Chondrocyte (in vitro differentiated cells): Measurements from ENCODE around the gene ZFP69. TPM values are rescaled to one million over a fixed set of nuclear protein-coding genes. Genes with fewer than 3 reads are reported as not detected.

Experiments used
- DNase-seq: peaks from one replicate; pipeline ENCODE4 v3.0.0; 2021; ENCODE audit warnings: mixed read lengths, low spot score
- H3K27ac Mint-ChIP-seq: one replicate; pipeline ENCODE4 v1.8.0; 2021; ENCODE audit warnings: mild to moderate bottlenecking, moderate library complexity, mixed read lengths; ENCODE audit not compliant: unreplicated experiment
- H3K27me3 Mint-ChIP-seq: 2 replicates; pipeline ENCODE4 v1.8.0; 2021; ENCODE audit warnings: low read depth, mixed read lengths
- H3K36me3 Mint-ChIP-seq: 2 replicates; pipeline ENCODE4 v1.8.0; 2021; ENCODE audit warnings: low read depth, mixed read lengths
- H3K4me1 Mint-ChIP-seq: 2 replicates; pipeline ENCODE4 v1.8.0; 2021; ENCODE audit warnings: low read depth, mild to moderate bottlenecking, mixed read lengths
- H3K4me3 Mint-ChIP-seq: one replicate; pipeline ENCODE4 v1.8.0; 2021; ENCODE audit warnings: mild to moderate bottlenecking, moderate library complexity, mixed read lengths; ENCODE audit not compliant: unreplicated experiment
- H3K9me3 Mint-ChIP-seq: 2 replicates; pipeline ENCODE4 v1.8.0; 2021; ENCODE audit warnings: low read depth, mixed read lengths
- CTCF ChIP-seq: fragments of 200-600 bp; sonication (generic); IDR thresholded peaks from 2 replicates; pipeline ENCODE4 v1.5.0; 2021; ENCODE audit warnings: antibody characterized with exemption, mild to moderate bottlenecking, moderate library complexity
- long read RNA-seq: library from polyadenylated mRNA; stranded (forward); transcript quantifications from one replicate; pipeline ENCODE4 v2.0.0, GENCODE V29; 2021
- total RNA-seq: library from RNA; stranded (reverse); gene quantifications from 3 replicates; pipeline ENCODE4 v1.2.1, GENCODE V29; 2021

ZFP69 gene
- 4.5 to 4.9 TPM (median 4.5 TPM) in 3 replicates for total RNA-seq
- long read RNA-seq, transcript ZFP69-202 (6 exons, 2,871 nt) = major isoform, 5 of 19 reads
- long read RNA-seq, partial matches to known transcripts = 1 of 19 reads
- long read RNA-seq, other reads (novel, unspliced or antisense) = 13 of 19 reads

- TF ChIP-seq CTCF = no peak
- Mint-ChIP-seq H3K36me3 (peaks cover 20% of the 10 kb centered on the region), H3K4me3 (peak within 1 kb of the TSS; percentile 85), H3K9me3 (peaks cover 43% of the 10 kb centered on the region), H3K27ac (peak within 1 kb of the TSS; percentile 79), H3K4me1 (peaks cover 23% of the 10 kb centered on the region), H3K27me3 (no peaks in the 10 kb centered on the region)
- no peak for DNase-seq
Measured at GRCh38 chr1:40476924-40477677, at the start of gene ZFP69. TSS of gene ZFP69 (plus strand) at chr1:40477290. CDS start at chr1:40479362, 2,072 bp downstream.

- Mint-ChIP-seq H3K9me3 (peaks cover 6% of the 10 kb centered on the region), H3K4me1 (peaks cover 22% of the 10 kb centered on the region), H3K36me3 (no peaks in the 10 kb centered on the region), H3K4me3 (no peak overlapping the region), H3K27me3 (no peaks in the 10 kb centered on the region), H3K27ac (no peak overlapping the region)
- TF ChIP-seq CTCF = no peak
- DNase-seq = no peak
Measured at GRCh38 chr1:40431385-40431784, 45.7 kb upstream of the ZFP69 start.

- Mint-ChIP-seq H3K4me3 (no peak overlapping the region), H3K4me1 (peaks cover 22% of the 10 kb centered on the region), H3K27me3 (no peaks in the 10 kb centered on the region), H3K36me3 (no peaks in the 10 kb centered on the region), H3K9me3 (peaks cover 6% of the 10 kb centered on the region), H3K27ac (peak overlapping the region; percentile 75)
- TF ChIP-seq CTCF = no peak
- DNase-seq = no peak
Measured at GRCh38 chr1:40432644-40433390, 44.3 kb upstream of the ZFP69 start.

GRCh38 chr1:40435471-40435870 lies 41.6 kb upstream of the ZFP69 start:
- no peak overlapping the region for H3K27ac Mint-ChIP-seq
- peaks cover 6% of the 10 kb centered on the region for H3K9me3 Mint-ChIP-seq
- H3K27me3 Mint-ChIP-seq = no peaks in the 10 kb centered on the region
- H3K36me3 Mint-ChIP-seq = no peaks in the 10 kb centered on the region
- no peak for TF ChIP-seq CTCF
- no peak overlapping the region for H3K4me3 Mint-ChIP-seq
- no peak for DNase-seq
- peaks cover 22% of the 10 kb centered on the region for H3K4me1 Mint-ChIP-seq

GRCh38 chr1:40435876-40436275 lies 41.2 kb upstream of the ZFP69 start:
- H3K27ac Mint-ChIP-seq = no peak overlapping the region
- no peak for TF ChIP-seq CTCF
- peaks cover 22% of the 10 kb centered on the region for H3K4me1 Mint-ChIP-seq
- DNase-seq = no peak
- peaks cover 6% of the 10 kb centered on the region for H3K9me3 Mint-ChIP-seq
- no peaks in the 10 kb centered on the region for H3K27me3 Mint-ChIP-seq
- no peaks in the 10 kb centered on the region for H3K36me3 Mint-ChIP-seq
- no peak overlapping the region for H3K4me3 Mint-ChIP-seq
